SK-N-SH treated with all-trans-retinoic acid at 6 μM for 48 hours (cell line): ENCODE results near the gene PLEKHG4.

Experiments used
- CSDC2 ChIP-seq: fragments of 250-450 bp; sonication (Bioruptor Pico); IDR thresholded peaks from 2 replicates; pipeline ENCODE4 v1.5.0; 2020; ENCODE audit warnings: mild to moderate bottlenecking, moderate library complexity
- GLIS3 ChIP-seq: fragments of 250-450 bp; sonication (Bioruptor Pico); IDR thresholded peaks from 2 replicates; pipeline ENCODE4 v1.5.0; 2020; ENCODE audit warnings: mild to moderate bottlenecking, moderate library complexity
- TCF4 ChIP-seq: fragments of 250-450 bp; sonication (Bioruptor Pico); IDR thresholded peaks from 2 replicates; pipeline ENCODE4 v1.8.0; 2021; ENCODE audit warnings: mild to moderate bottlenecking, moderate library complexity, borderline replicate concordance
- ZC3H10 ChIP-seq: fragments of 250-450 bp; sonication (Bioruptor Pico); IDR thresholded peaks from 2 replicates; pipeline ENCODE4 v1.5.1; 2021; ENCODE audit warnings: mild to moderate bottlenecking, moderate library complexity
- TF ChIP-seq, protein P1 (sequence below): fragments of 250-450 bp; sonication (Bioruptor Pico); IDR thresholded peaks from 2 replicates; pipeline ENCODE4 v1.5.1; 2020; ENCODE audit warnings: low read depth, mild to moderate bottlenecking, moderate library complexity

DNA sequence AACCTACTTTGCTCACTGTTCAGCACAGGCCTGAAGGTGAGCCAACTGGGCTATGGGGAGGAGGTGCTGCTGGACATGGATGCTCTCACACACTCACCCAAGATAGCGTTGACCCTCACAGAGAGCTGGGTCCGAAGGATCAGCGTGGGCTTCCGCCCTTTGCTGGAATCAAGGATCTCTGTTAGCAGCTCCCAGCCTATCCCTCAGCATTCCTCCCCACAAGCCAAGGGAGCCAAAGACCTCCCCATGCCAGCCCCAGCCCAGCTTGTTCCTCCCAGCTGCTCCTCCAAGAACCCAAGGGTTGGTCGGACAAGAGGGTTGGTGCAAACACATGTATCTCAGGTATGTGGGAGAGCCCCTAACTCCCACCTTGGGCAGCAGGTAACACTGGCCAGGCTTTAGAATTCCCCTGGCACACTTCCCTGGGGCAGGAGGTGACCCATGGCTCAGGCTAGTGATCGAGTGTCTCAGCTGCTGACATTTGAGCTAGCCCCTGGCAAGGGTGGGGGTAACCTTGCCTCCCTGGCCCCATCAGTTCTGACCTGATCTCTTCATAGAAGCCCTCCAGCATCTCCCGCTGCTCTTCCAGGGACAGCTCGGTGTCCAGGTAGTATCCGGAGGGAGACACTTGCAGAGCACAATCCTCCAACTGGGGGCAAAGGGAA lies 40.4 kb upstream of the PLEKHG4 start:
- TF ChIP-seq, protein P1, sequence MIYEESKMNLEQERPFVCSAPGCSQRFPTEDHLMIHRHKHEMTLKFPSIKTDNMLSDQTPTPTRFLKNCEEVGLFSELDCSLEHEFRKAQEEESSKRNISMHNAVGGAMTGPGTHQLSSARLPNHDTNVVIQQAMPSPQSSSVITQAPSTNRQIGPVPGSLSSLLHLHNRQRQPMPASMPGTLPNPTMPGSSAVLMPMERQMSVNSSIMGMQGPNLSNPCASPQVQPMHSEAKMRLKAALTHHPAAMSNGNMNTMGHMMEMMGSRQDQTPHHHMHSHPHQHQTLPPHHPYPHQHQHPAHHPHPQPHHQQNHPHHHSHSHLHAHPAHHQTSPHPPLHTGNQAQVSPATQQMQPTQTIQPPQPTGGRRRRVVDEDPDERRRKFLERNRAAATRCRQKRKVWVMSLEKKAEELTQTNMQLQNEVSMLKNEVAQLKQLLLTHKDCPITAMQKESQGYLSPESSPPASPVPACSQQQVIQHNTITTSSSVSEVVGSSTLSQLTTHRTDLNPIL (CRISPR knock-in tag): no peak
- TF ChIP-seq CSDC2 (CRISPR knock-in tag): no peak
- no peak for TF ChIP-seq TCF4
- TF ChIP-seq GLIS3 (CRISPR knock-in tag): no peak
- TF ChIP-seq ZC3H10 (CRISPR knock-in tag): no peak
